Measurements from ENCODE around the gene WNT9A. TPM values are rescaled to one million over a fixed set of nuclear protein-coding genes. Genes with fewer than 3 reads are reported as not detected.

Gene WNT9A
- polyA plus RNA-seq, 3 donors, result not detected

DNA sequence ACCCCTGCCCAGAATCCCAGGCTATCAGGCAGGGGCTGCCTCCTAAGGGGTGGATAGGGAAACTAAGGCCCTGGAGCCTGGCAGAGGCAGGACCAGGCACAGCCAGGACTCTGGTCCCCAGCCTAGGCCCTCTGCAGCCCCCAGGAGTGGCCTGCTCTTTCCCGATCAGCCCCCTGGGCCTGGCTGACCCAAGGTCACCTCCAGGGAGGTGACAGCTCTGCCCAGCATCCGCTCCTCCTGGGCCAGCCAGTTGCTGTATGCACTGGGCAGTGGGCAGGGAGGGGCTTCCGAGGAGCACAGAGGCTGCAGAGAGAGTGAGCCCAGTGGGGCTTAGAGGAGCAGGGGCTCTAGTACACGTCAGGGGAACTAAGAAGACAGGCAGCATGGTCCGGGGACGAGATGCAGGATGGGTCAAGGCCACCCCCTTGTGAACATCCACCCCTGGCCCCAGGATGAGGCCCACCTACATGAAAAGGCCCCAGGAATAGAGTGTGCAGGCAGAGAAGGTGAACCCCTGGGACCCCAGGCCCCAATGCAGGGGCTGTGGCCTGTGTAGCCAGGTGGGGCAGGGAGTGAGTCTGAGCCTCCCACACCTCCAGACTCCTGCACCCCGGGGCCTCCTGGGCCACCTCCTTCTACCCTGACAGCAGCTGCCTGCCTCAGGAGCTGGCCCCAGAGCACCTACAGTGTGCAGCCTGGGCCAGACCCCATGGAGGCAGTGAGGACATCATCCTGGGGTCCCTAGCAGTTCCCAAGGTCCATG, 32.8 kb downstream of the WNT9A start:
- Histone ChIP-seq H3K27me3 (ENCODE audit: control insufficient read depth in 2 of 2, insufficient read depth in 2 of 2, low read length in 2 of 2) (no peaks in the 10 kb centered on the region), H3K9ac (ENCODE audit: insufficient read depth, low read length, poor library complexity, severe bottlenecking) (no peak overlapping the region), H4K20me1 (ENCODE audit: insufficient read depth, low read length) (no peaks in the 10 kb centered on the region), H2AFZ (ENCODE audit: insufficient read depth, low read depth, low read length, poor library complexity, severe bottlenecking) (no peak overlapping the region), H3K36me3 (replicated peaks in 1 of 2; ENCODE audit: control insufficient read depth in 1 of 2, insufficient read depth in 2 of 2, low read length in 2 of 2) (no peaks in the 10 kb centered on the region), H3K79me2 (ENCODE audit: insufficient read depth, low read length) (no peaks in the 10 kb centered on the region), H3K4me2 (replicated peaks; ENCODE audit: extremely low read depth, low read length, poor library complexity, severe bottlenecking) (no peak overlapping the region), H3K9me3 (replicated peaks in 1 of 2; ENCODE audit: control insufficient read depth in 1 of 2, insufficient read depth in 1 of 2, low read length in 2 of 2) (no peaks in the 10 kb centered on the region), H3K4me1 (ENCODE audit: control insufficient read depth in 1 of 2, insufficient read depth in 2 of 2, low read length in 2 of 2) (no peaks in the 10 kb centered on the region), H3K4me3 (replicated peaks in 1 of 3; ENCODE audit: low read depth in 2 of 3, low read length in 3 of 3) (no peak overlapping the region), H3K27ac (ENCODE audit: low read depth in 1 of 2, low read length in 2 of 2) (no peak overlapping the region)
- no peak overlapping the region for H3K27ac Mint-ChIP-seq
- intact Hi-C loops (cut with micrococcal nuclease), result no loop called here
- H3K4me3 Mint-ChIP-seq, result no peak overlapping the region
- no peaks in the 10 kb centered on the region for H3K9me3 Mint-ChIP-seq
- peaks cover 3% of the 10 kb centered on the region for H3K4me1 Mint-ChIP-seq
- peaks cover 0 to 6% (median 0%) of the 10 kb centered on the region in 3 donors for H3K27me3 Mint-ChIP-seq (ENCODE audit: low read depth in 3 of 3)
- H3K36me3 Mint-ChIP-seq, result no peaks in the 10 kb centered on the region
- no peak for TF ChIP-seq CTCF (IDR thresholded peaks at IDR 0.05)
- no peak for DNase-seq
- WGBS (ENCODE audit: insufficient coverage), result 92% methylated on average over 3 of the region's 7 CpGs

GRCh38 chr1:227913764-227914721, 33.7 kb downstream of the WNT9A start:
- DNase-seq, result no peak
- Mint-ChIP-seq H3K9me3 (peaks cover 0 to 1% (median 0%) of the 10 kb centered on the region in 7 donors), H3K4me1 (peaks cover 3% of the 10 kb centered on the region), H3K27me3 (ENCODE audit: low read depth in 3 of 3) (peaks cover 0 to 6% (median 1%) of the 10 kb centered on the region in 3 donors), H3K27ac (no peak overlapping the region), H3K36me3 (no peaks in the 10 kb centered on the region), H3K4me3 (no peak overlapping the region)
- Histone ChIP-seq H3K27ac (ENCODE audit: low read depth in 1 of 2, low read length in 2 of 2) (no peak overlapping the region), H3K36me3 (replicated peaks in 1 of 2; ENCODE audit: control insufficient read depth in 1 of 2, insufficient read depth in 2 of 2, low read length in 2 of 2) (no peaks in the 10 kb centered on the region), H2AFZ (ENCODE audit: insufficient read depth, low read depth, low read length, poor library complexity, severe bottlenecking) (no peak overlapping the region), H3K4me3 (replicated peaks in 1 of 3; ENCODE audit: low read depth in 2 of 3, low read length in 3 of 3) (no peak overlapping the region), H3K4me1 (ENCODE audit: control insufficient read depth in 1 of 2, insufficient read depth in 2 of 2, low read length in 2 of 2) (no peaks in the 10 kb centered on the region), H3K9me3 (replicated peaks in 1 of 2; ENCODE audit: control insufficient read depth in 1 of 2, insufficient read depth in 1 of 2, low read length in 2 of 2) (no peaks in the 10 kb centered on the region), H3K27me3 (ENCODE audit: control insufficient read depth in 2 of 2, insufficient read depth in 2 of 2, low read length in 2 of 2) (no peaks in the 10 kb centered on the region), H3K4me2 (replicated peaks; ENCODE audit: extremely low read depth, low read length, poor library complexity, severe bottlenecking) (no peak overlapping the region), H4K20me1 (ENCODE audit: insufficient read depth, low read length) (no peaks in the 10 kb centered on the region), H3K79me2 (ENCODE audit: insufficient read depth, low read length) (no peaks in the 10 kb centered on the region), H3K9ac (ENCODE audit: insufficient read depth, low read length, poor library complexity, severe bottlenecking) (no peak overlapping the region)
- 84% methylated on average over 9 of the region's 17 CpGs for WGBS (ENCODE audit: insufficient coverage)
- intact Hi-C loops (cut with micrococcal nuclease), result no loop called here
- TF ChIP-seq CTCF (IDR thresholded peaks at IDR 0.05), result no peak

Measured in CD14-positive monocyte (primary cell).